Stimulated activated CD4-positive, alpha-beta T cell treated with anti-CD3 and anti-CD28 coated beads, Interleukin-12 subunit alpha, Interleukin-12 subunit beta, amount 100 ng/mL, for 48 hours (primary cell): ENCODE measurements around the gene PRKD1.

Experiments used
- DNase-seq, 3 donors: peaks; one replicate each; pipeline ENCODE4 v3.0.0-alpha.2; 2020; ENCODE audit warnings: low read depth in 2 of 3, low spot score in 1 of 3

Gene PRKD1

GRCh38 chr14:29838752-29839151 lies 88.9 kb downstream of the PRKD1 start:
- DNase-seq = no peak

GRCh38 chr14:29836395-29836794 lies 91.3 kb downstream of the PRKD1 start:
- no peak for DNase-seq

- DNase-seq = no peak
These were observed 95.6 kb downstream of the PRKD1 start for GRCh38 chr14:29832042-29832441.

GRCh38 chr14:29829851-29830250 lies 97.8 kb downstream of the PRKD1 start:
- DNase-seq = no peak

GRCh38 chr14:29823816-29824215 lies 103.8 kb downstream of the PRKD1 start:
- no peak for DNase-seq

- DNase-seq = no peak
These were observed 105.3 kb downstream of the PRKD1 start for GRCh38 chr14:29822430-29822709.

GRCh38 chr14:29821661-29822429 lies 105.8 kb downstream of the PRKD1 start:
- no peak for DNase-seq

GRCh38 chr14:29821242-29821641 lies 106.4 kb downstream of the PRKD1 start:
- no peak for DNase-seq

GRCh38 chr14:29820785-29821184 lies 106.9 kb downstream of the PRKD1 start:
- no peak for DNase-seq

- DNase-seq = no peak
These were observed 109.8 kb downstream of the PRKD1 start for GRCh38 chr14:29817767-29818405.

GRCh38 chr14:29815016-29815674 lies 112.5 kb downstream of the PRKD1 start:
- DNase-seq = no peak

- DNase-seq = no peak
These were observed 113.3 kb downstream of the PRKD1 start for GRCh38 chr14:29814156-29815015.

GRCh38 chr14:29810682-29811081 lies 117.0 kb downstream of the PRKD1 start:
- DNase-seq = no peak

GRCh38 chr14:29810064-29810463 lies 117.6 kb downstream of the PRKD1 start:
- DNase-seq = no peak

- DNase-seq = no peak
These were observed 121.5 kb downstream of the PRKD1 start for GRCh38 chr14:29806124-29806517.

- DNase-seq = no peak
These were observed 122.1 kb downstream of the PRKD1 start for GRCh38 chr14:29805415-29806123.

GRCh38 chr14:29804481-29805266 lies 123.0 kb downstream of the PRKD1 start:
- no peak for DNase-seq

- no peak for DNase-seq
These were observed 124.6 kb downstream of the PRKD1 start for GRCh38 chr14:29803045-29803444.

GRCh38 chr14:29802211-29802610 lies 125.4 kb downstream of the PRKD1 start:
- DNase-seq = no peak

GRCh38 chr14:29800961-29801360 lies 126.7 kb downstream of the PRKD1 start:
- DNase-seq = no peak
